ENCODE data around the gene GPD2.

Gene GPD2

GRCh38 chr2:156435718-156436496 lies at the start of gene GPD2:
Gene GPD2 (plus strand): TSS chr2:156436379. CDS start chr2:156476106, 39,727 bp downstream.
- FAIRE-seq, result no peak
- peak; percentile 74 for DNase-seq (ENCODE audit: low spot score)

- no peak for FAIRE-seq
Observed at GRCh38 chr2:156394033-156394741, 42.0 kb upstream of the GPD2 start.

DNA sequence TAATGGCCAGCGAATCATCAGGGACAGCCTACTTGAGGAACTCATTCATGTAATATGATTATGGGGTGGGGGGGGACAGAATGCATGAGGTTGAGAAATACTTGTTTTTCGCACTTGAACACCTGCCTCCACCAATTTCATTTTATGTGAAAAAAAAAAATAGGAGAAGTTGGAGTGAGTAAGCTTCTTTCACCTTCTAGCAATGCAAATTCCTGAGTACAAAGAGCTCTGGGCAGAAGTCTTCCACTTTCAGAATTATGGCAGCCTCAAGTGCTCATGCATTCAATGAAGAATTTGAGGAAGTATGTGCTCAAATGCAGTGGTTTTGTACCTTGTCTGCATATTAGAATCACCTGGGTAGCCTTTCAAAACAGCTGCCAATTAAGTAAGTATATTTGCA lies 40.1 kb upstream of the GPD2 start:
- FAIRE-seq (no peak), DNase-seq (ENCODE audit: low spot score) (no peak)

More at GRCh38 chr2:156394033-156394741, 42.0 kb upstream of the GPD2 start:
- DNase-seq (ENCODE audit: low spot score), result no peak

DNA sequence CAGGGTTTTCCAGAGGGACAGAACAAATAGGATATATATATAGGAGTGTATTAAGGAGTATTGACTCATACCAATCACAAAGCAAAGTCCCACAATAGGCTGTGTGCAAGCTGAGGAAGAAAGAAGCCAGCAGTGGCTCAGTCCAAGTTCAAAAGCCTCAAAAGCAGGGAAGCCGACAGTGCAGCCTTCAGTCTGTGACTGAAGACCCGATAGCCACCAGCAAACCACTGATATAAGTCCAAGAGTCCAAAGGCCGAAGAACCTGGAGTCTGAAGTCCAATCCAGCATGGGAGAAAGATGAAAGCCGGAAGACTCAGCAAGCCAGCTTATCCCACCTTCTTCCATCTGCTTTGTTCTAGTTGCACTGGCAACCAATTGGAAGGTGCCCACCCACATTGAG lies 39.0 kb upstream of the GPD2 start:
- DNase-seq (ENCODE audit: low spot score) (no peak), FAIRE-seq (no peak)

DNA sequence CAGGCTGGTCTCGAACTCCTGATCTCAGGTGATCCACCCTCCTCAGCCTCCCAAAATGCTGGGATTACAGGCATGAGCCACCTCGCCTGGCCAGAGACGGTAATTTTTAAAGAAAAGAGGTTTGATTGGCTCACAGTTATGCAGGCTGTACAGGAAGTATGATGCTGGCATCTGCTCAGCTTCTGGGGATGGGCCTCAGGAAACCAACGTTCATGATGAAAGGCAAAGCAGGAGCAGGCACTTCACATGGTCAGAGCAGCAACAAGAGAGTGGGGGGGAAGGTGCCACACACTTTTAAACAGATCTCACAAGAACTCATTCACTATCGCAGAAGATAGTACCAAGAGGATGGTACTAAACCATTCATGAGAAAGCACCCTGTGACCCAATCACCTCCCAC lies 38.0 kb upstream of the GPD2 start:
- FAIRE-seq (no peak), DNase-seq (ENCODE audit: low spot score) (no peak)

DNA sequence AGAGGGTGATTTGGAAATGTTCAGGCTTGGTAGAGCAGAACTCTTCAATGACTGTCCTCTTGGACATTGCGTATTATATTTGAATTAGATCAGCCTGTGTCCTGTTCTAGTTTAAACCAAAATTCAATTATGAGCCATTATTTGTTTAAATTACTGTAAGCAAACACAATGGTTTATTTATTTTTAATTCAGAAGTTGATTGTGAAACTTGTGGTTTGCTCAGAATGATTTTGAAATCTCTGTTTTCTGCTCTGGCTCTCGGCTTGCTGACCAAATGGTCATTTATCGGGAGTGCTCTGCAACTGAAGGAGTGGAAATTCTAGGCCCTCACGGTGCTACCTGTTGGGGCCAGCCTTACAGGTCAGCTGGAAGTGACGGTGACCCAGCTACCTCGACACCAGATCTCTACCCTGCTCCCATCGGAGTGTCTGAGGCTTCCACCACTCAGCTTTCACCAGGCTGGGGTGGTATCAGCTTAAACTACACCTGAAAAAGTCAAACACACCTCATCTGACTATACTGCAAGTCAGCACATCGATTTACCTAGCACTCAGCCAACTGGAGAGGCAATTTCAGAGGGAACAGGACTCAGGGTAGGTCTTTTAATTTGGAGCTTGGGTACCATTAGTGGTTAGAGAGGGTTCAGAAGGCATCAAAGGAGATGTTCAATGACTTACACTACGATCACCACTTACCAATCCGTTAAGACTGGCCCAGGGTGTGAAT lies 36.8 kb upstream of the GPD2 start:
- FAIRE-seq (no peak), DNase-seq (ENCODE audit: low spot score) (no peak)

DNA sequence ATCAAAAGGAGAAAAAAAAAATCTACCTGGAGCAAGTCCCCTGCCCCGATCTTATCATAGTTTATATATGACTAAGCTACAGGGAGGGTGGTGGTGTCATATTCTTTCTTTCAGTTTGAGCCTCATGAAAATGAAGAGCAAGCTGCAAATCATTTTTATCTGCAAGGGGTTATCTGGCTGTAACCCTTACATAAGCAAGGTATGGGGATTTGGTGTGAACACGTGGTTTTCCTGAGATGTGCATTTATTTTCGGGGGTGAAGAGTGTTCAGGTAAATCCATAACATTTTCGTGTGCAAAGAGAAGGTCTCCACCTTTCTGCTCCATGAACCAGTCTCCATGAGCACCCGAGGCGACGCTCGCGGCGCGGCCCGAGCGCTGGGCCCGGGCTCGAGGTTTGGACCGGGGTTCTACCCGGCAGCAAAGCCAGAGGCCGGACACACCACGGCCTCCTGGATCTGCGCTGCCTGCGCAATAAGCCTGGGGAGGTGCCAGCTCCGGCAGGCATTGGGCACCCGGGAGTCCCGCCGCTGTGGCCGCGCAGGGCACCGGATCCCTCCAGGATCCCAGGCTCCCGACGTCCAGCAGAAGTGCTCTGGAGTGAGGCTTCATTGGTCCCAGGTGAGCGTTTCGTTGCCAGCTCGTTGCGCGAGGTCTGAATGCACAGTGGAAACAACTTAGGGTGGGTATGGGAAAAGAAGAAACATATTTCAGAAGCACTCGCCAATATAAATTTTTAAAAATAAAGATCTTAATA lies 36.1 kb upstream of the GPD2 start:
- FAIRE-seq (no peak), DNase-seq (ENCODE audit: low spot score) (peak; percentile 79)

DNA sequence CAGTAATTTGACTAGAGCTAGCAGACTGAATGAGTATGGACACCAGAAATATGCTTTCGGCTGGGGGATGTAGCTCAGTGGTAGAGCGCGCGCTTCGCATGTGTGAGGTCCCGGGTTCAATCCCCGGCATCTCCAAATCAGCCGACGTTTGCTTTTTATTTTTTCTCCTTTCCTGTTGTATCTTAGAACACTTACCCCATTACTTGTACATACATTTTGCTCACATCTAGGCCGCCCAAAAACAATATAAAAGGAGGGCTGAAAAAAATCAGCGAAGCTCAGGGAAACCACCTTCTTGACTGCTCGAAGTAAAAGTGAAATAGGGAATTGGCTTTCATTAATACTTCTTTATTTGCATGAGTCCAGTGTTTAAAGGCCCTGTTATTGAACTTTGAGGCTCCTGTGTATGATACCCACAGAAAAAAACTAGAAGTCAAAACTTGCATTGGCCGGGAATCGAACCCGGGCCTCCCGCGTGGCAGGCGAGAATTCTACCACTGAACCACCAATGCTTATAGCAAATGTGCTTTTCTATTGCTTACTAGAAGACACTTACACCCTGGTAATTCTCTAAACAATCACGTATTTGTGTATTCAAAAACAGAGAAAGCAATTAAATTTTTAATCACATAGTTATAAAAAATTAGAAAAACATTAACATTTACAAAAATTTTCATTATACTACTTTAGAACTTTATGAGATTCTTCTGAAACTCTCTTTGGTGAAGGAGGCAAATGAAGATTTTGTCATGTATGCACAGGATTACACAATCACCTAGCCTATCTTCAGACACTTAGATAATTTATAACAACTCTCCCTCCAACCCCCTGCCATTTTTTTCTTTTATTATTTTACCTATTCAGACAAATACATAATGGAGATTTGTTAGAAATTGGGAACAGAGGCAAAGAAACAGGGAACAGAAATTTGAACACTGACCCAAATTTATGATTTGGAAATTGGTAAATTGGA lies 35.2 kb upstream of the GPD2 start:
- DNase-seq (ENCODE audit: low spot score) (peak; percentile 90), FAIRE-seq (peak; percentile 68)

- DNase-seq (ENCODE audit: low spot score) (no peak), FAIRE-seq (no peak)
Observed at GRCh38 chr2:156401861-156402260, 34.3 kb upstream of the GPD2 start.

DNA sequence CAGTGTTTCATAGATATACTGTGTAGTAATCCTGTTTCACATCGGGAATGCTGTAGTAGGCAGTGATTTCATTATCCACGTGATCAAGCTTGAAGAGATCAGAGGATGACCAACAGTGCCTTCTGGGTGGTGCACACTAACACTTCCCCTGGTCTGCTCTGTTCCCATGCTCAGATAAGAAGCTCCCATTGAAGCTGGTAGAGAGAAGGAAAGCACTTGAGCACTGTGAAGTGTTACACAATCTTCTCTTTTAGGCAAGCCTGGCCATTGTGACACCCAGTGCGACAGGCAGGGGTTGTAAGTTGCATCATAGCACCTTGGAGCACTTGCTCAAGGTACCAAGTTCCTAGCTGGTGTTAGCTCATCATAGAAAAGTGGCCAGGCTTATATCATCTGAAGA lies 30.6 kb upstream of the GPD2 start:
- FAIRE-seq, result no peak
- DNase-seq (ENCODE audit: low spot score), result no peak

DNA sequence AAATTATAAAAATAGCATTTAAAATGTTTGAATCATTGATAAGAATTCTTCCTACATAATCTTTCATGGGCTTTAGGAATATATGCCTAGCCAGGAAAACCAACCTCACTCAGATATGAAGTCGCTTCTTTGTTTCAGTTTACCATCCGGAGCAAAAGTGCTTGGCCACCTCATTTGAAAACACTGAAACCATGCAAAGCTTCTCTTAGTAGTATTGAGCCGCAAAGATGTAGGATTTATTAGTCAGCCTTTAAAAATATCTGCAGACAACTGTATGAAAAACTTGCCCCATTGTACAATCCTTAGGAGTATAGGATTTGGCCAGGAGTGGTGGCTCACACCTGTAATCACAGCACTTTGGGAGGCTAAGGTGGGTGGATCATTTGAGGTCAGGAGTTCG lies 24.3 kb upstream of the GPD2 start:
- DNase-seq (ENCODE audit: low spot score) (no peak), FAIRE-seq (no peak)

DNA sequence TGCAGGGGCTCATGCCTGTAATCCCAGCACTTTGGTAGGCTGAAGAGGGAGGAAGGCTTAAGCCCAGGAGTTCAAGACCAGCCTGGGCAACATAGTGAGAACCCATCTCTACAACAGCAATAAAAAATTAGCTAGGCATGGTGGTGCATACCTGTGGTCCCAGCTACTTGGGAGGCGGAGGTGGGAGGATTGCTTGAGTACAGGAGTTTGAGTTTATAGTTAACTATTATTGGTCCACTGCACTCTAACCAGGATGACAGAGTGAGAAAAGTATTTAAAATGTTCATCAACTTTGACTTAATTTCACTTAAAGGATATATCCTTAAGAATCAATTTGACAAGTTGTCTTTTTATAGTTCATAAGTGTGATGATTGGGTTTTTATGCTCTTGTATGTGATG lies 14.3 kb upstream of the GPD2 start:
- DNase-seq (ENCODE audit: low spot score) (no peak), FAIRE-seq (peak; percentile 51)

GRCh38 chr2:156423674-156424282 lies 12.4 kb upstream of the GPD2 start:
- FAIRE-seq (no peak), DNase-seq (ENCODE audit: low spot score) (no peak)

DNA sequence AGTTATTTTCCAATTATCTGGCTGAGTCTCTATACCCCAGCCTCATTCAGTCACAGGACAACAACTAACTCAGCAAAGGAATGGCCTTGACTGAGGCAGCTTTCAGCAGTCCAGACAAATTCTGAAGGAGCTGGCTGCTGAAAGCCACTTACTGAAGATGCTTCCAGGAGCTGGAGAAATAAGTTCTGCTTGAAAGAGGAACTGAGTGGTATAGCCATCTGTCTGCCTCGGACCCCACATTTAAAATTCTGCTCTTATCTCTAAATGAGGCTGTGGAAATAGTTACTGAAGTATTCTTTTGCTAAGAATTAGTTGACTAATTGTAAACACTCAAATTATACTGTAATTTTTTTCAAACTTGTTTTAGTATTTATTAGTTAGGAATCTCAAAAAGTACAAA lies 9.1 kb upstream of the GPD2 start:
- no peak for FAIRE-seq
- DNase-seq (ENCODE audit: low spot score), result no peak

DNA sequence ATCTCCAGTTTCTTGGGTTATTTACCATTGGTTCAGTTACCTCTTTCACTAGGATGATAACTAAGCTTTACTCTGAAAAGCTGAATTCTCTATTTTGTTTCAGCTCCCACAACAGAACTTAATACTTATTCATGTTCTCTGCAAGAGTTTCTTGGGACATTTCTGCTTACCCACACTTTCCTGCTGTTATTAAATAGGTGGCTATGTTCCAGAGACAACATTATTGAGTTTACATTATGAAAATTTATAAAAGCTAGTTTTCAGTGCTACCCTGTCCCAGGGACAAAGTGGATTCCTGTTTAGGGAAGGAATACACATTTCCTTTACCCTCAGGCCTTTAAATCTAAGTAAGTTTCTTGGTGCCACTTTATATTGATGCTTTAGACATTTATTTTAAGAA lies 7.0 kb upstream of the GPD2 start:
- DNase-seq (ENCODE audit: low spot score), result no peak
- FAIRE-seq, result no peak

GRCh38 chr2:156430236-156430979 lies 5.8 kb upstream of the GPD2 start:
- FAIRE-seq, result no peak
- DNase-seq (ENCODE audit: low spot score), result no peak

DNA sequence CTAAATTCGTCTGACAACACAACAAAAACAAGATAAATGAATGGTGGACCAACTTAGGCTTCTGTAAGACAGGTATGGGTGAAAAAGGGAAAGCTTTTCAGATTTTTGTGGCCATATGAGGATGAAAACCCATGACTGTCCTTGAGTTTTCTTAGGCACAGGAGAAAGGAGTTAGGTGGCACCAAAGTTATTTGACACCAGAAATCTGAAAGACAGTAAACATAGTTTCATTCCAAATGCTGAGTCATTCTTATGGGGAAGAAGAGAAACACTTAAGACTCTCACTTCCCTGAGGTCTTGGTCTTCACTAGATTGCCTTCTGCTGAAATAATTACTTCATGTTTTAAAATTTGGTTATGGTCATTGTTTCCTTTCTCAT lies 5.2 kb upstream of the GPD2 start:
- DNase-seq (ENCODE audit: low spot score), result peak; percentile 47
- peak; percentile 67 for FAIRE-seq

DNA sequence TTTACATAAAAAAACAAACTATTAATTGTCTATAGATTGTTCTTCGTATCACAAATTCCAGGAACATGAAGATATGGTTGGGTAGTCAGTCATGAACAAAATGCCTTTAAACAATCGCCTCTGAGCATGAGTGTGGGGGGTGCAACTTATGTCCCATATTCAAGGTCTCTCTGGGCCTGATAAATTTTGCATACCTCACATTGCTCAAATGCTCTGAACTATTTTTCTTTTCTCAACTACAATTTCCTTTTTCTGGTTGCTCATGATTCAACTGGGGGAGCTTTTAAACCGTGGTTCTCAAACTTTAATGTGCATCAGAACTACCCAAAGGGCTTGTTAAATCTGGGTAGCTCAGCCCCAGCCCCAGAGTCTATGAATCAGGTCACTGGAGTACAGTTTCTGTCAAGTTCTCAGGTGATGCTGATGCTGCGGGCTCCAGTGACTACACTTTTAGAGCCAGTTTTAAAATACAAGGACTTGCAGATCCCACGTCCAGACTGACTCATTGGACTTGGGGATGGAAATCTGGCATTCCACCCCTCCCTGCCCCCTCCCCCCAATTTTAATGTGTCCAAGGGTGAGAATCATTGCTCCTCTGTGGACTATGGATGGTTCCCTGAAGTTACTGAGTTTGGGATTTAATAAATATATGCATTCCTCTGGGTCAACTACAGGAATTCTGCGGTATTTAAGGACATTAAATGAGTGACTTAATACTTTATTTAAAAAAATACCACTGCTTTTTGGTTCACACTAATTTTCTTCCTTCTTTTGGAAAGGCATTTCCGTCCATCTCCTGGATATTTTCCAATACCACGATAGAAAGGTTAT lies 1.5 kb upstream of the GPD2 start:
- FAIRE-seq (peak; percentile 7), DNase-seq (ENCODE audit: low spot score) (peak; percentile 31)

DNA sequence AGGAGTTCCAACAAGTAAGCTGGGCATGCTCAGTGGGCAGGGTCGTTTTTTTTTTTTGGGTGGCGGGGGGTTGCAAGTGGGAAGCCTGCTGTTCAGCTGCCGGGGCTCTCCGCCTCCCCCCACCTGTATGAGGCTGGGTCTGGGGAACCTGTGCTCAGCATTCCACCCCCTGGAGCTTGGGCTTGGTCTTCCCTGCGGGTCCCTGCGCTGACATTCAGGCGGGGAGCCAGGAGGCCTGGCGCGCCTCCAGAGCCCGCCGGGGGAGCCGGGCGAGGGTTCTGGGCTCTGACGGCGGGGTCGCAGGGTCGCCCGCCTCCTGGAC lies 822 bp upstream of the GPD2 start:
- FAIRE-seq (no peak), DNase-seq (ENCODE audit: low spot score) (no peak)
